HG03095 (cell line): ENCODE measurements around the gene PRORP.
"Not testable (repeated sequence)": the region's sequence is repeated elsewhere in the genome, so short reads cannot be mapped to it uniquely, and the experiment has no call there.

Source experiments
- ATAC-seq: cut with Tn5 transposase; IDR thresholded peaks from one replicate; pipeline ENCODE4 v1.9.1; 2021; ENCODE audit warnings: moderate library complexity; ENCODE audit not compliant: unreplicated experiment

PRORP gene

GRCh38 chr14:35134329-35135123 lies 12.2 kb downstream of the PRORP start:
- ATAC-seq = no peak

- ATAC-seq = no peak
These were observed 16.2 kb downstream of the PRORP start for GRCh38 chr14:35138585-35138984.

- ATAC-seq = no peak
These were observed 18.6 kb downstream of the PRORP start for GRCh38 chr14:35140718-35141581.

- no peak for ATAC-seq
These were observed 21.7 kb downstream of the PRORP start for GRCh38 chr14:35144029-35144428.

GRCh38 chr14:35146711-35147149 lies 24.4 kb downstream of the PRORP start:
- ATAC-seq = no peak

- no peak for ATAC-seq
These were observed 24.8 kb downstream of the PRORP start for GRCh38 chr14:35147186-35147585.

- ATAC-seq = no peak
These were observed 25.4 kb downstream of the PRORP start for GRCh38 chr14:35147711-35148110.

GRCh38 chr14:35149239-35149638 lies 26.9 kb downstream of the PRORP start:
- ATAC-seq = no peak

- ATAC-seq = not testable (repeated sequence)
These were observed 30.2 kb downstream of the PRORP start for GRCh38 chr14:35152531-35152930.

GRCh38 chr14:35154016-35154415 lies 31.7 kb downstream of the PRORP start:
- ATAC-seq = no peak

- no peak for ATAC-seq
These were observed 33.6 kb downstream of the PRORP start for GRCh38 chr14:35155962-35156361.

GRCh38 chr14:35158491-35158890 lies 36.1 kb downstream of the PRORP start:
- no peak for ATAC-seq

GRCh38 chr14:35158951-35159653 lies 36.8 kb downstream of the PRORP start:
- no peak for ATAC-seq

GRCh38 chr14:35159742-35160409 lies 37.5 kb downstream of the PRORP start:
- no peak for ATAC-seq

GRCh38 chr14:35161231-35161630 lies 38.9 kb downstream of the PRORP start:
- no peak for ATAC-seq

GRCh38 chr14:35163384-35163783 lies 41.0 kb downstream of the PRORP start:
- no peak for ATAC-seq

GRCh38 chr14:35164849-35165248 lies 42.5 kb downstream of the PRORP start:
- no peak for ATAC-seq

- ATAC-seq = no peak
These were observed 45.1 kb downstream of the PRORP start for GRCh38 chr14:35167496-35167895.
